Fibroblast of the aortic adventitia (primary cell): ENCODE measurements around the gene KCNQ4. TPM values are rescaled to one million over a fixed set of nuclear protein-coding genes. Genes with fewer than 3 reads are reported as not detected.

Source experiments
- DNase-seq: peaks from one replicate; pipeline ENCODE4 v3.0.0-alpha.2; 2010; ENCODE audit warnings: low read depth
- H3K4me3 ChIP-seq: 2 replicates; pipeline ENCODE4 v1.5.1; 2011; ENCODE audit warnings: low read depth, mild to moderate bottlenecking, control low read depth, low read length, moderate library complexity
- total RNA-seq: library from RNA; depleted of rRNA; stranded (reverse); fragments of >200 nt; gene quantifications from 2 replicates; pipeline ENCODE4 v1.2.3, GENCODE V29; 2012; ENCODE audit warnings: low replicate concordance
- TF ChIP-seq, protein P1 (sequence below): IDR thresholded peaks from 2 replicates; pipeline ENCODE4 v1.5.1; 2011; ENCODE audit warnings: mild to moderate bottlenecking, low read length, control low read depth, inconsistent platforms; ENCODE audit not compliant: insufficient read depth

Gene KCNQ4
- total RNA-seq, 1 donor = not detected

DNA sequence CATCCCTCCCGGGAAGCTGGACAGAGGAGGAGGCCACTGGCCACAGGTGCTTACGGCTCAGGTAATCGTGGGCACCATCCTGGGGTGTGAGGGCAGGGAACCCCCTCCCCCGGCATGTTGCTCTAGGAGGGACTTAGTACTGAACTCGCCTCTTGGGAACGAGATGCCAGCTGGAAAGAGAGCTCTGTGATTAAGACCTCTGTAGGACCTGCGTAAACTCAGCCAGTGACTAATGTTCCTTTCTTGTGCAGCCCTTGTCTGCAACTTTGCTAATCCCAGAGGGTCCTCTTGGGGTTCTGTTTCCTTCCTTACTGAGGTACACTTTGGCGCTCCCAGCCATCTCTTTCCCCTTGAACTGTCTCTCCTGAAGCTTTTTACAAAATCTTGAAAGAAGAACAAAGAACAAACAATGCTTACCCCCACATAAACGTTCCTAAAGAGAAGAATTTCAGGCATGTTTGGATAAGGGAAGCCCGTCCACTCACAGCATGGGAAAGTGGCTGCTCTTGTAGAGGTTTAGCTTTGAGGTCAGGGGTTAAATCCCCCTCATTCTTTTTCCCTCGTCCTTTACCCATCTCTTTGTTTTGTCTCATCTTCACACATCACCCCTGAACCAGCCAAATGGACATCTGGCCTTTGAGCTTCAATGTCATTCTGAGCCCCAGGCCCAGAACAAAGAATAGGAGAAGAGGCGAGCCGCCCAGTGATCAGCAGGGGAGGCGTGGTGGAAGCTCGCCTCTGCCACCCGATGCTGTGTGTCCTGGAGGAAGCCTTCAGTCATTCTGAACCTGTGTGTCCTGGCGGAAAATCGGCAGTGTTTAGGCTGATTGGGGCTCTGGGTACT lies 41.2 kb downstream of the KCNQ4 start:
- no peak overlapping the region for H3K4me3 ChIP-seq
- TF ChIP-seq, protein P1, sequence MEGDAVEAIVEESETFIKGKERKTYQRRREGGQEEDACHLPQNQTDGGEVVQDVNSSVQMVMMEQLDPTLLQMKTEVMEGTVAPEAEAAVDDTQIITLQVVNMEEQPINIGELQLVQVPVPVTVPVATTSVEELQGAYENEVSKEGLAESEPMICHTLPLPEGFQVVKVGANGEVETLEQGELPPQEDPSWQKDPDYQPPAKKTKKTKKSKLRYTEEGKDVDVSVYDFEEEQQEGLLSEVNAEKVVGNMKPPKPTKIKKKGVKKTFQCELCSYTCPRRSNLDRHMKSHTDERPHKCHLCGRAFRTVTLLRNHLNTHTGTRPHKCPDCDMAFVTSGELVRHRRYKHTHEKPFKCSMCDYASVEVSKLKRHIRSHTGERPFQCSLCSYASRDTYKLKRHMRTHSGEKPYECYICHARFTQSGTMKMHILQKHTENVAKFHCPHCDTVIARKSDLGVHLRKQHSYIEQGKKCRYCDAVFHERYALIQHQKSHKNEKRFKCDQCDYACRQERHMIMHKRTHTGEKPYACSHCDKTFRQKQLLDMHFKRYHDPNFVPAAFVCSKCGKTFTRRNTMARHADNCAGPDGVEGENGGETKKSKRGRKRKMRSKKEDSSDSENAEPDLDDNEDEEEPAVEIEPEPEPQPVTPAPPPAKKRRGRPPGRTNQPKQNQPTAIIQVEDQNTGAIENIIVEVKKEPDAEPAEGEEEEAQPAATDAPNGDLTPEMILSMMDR = no peak
- DNase-seq = peak; percentile 44

DNA sequence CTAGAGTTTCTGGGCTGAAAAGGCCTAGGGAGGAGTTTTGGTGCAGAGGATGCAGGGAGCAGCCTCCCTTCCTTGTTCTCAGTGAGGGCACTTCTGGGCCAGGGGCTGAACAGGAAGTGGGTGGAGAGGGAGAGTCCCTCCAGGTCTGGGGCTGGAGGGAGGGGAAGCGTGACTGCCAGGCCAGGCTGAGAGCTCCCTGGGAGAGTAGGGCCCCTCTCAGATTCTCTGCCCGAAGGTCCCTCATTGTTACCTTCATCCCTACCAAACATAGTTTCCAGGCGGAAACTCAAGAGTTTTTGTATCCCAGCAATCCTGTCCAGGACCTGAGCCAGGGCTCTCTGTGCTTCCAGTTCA lies 41.8 kb downstream of the KCNQ4 start:
- no peak overlapping the region for H3K4me3 ChIP-seq
- no peak for DNase-seq
- TF ChIP-seq, protein P1 = no peak

DNA sequence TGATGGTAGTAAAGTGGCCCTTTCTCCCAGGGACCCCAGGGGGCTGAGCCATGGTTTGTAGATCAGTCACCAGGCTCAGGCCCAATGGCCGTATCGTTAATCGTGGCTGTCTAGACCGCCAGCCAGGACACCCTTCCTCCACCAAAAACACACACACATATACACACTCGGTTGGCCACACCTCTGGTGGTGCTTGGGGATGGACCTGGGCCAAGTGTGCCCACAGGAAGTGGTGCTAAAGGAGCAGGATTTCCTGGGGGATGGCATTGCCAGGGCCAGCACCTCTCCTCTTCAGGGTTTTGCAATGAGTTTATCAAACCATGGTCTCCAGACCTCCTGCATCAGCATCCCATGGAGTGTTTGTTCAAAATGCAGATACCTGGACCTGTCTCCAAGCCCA lies 42.4 kb downstream of the KCNQ4 start:
- H3K4me3 ChIP-seq = no peak overlapping the region
- DNase-seq = no peak
- TF ChIP-seq, protein P1 = no peak

DNA sequence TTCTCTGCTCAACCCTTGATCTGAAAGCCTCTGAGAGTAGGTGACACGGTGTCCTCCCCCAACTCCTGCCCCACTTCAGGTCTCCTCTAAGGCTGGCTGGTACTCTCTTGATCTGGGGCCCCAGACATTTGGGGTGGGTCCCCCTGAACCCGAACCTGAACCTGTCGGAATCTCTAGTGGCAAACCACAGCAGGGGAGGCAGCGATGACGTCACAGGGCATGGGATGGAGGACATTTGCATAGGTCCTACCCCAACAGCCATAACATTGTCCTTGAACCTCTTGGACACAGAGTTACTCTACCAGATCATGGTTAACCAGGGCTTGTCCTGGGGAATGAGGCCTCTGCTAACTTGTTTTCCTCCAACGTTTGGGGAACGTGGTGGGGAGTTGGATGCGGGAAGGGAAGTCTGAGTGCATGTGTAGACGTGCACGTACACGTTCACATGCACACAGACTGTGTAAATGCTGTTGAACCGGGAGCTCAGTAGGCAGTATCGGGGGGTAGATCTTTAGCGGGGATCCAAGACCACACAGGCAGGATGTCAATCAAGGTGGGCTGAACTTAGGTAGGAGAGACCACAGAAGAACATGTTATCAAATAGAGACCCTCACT lies 46.2 kb downstream of the KCNQ4 start:
- no peak overlapping the region for H3K4me3 ChIP-seq
- DNase-seq = no peak
- TF ChIP-seq, protein P1 = no peak

DNA sequence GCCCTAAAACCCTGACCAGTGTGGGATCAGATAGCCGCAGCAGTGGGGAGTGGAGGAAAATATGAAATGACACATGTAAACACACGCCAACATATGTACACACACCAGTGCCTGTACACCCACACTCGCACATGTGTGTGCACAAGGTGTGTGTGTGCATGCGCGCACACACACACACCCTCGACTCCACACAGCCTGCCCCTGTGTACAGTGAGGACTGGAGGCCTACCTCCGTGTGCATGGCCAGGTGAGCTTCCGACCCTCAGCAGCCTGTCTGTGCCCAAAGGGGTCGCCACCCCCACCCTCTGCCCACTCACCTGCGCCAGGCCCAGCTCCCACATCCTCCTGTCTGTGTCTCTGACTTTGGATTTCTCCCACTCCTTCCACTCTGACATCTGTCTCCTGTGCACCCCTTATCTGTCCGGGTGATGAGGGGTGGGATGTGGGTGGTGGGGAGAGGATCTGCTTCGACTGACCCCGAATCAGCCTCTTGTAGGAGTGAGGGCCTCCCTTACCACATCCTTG lies 46.9 kb downstream of the KCNQ4 start:
- TF ChIP-seq, protein P1 = no peak
- no peak for DNase-seq
- H3K4me3 ChIP-seq = no peak overlapping the region

DNA sequence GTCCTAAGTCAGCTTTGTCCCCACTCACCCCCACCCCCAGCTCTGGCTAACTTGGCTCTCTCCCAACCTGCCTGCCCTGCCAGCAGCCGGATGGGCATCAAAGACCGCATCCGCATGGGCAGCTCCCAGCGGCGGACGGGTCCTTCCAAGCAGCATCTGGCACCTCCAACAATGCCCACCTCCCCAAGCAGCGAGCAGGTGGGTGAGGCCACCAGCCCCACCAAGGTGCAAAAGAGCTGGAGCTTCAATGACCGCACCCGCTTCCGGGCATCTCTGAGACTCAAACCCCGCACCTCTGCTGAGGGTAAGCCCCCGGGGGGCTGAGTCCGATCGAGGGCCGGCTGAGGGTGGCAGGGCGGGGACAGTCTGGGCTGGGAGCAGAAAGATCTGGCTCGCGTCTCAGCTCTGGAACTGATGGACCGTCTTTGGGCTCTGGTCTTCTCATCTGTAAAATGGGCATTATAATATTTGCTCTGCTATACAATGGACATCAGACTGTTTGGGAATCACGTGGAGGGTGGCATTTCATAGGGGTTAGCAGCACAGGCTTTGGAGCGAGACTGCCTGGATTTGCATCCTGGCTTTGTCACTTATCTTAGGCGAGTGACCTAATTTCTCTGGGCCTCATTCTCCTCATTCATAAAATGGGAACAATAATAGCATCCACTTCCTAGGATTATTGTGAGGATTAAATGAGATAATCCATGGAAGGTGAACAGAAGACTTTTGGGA lies 47.6 kb downstream of the KCNQ4 start:
- no peak overlapping the region for H3K4me3 ChIP-seq
- TF ChIP-seq, protein P1 = no peak
- no peak for DNase-seq
